GM12872 (cell line): ENCODE measurements around the gene NIN.

Source experiments
- TF ChIP-seq, protein P1 (sequence below): IDR thresholded peaks from 3 replicates; pipeline ENCODE4 v1.5.1; 2011; ENCODE audit warnings: low read depth, mild to moderate bottlenecking, low read length, moderate library complexity; ENCODE audit not compliant: insufficient read depth

The NIN gene

GRCh38 chr14:50830044-50830931, 674 bp downstream of the NIN start:
- TF ChIP-seq, protein P1, sequence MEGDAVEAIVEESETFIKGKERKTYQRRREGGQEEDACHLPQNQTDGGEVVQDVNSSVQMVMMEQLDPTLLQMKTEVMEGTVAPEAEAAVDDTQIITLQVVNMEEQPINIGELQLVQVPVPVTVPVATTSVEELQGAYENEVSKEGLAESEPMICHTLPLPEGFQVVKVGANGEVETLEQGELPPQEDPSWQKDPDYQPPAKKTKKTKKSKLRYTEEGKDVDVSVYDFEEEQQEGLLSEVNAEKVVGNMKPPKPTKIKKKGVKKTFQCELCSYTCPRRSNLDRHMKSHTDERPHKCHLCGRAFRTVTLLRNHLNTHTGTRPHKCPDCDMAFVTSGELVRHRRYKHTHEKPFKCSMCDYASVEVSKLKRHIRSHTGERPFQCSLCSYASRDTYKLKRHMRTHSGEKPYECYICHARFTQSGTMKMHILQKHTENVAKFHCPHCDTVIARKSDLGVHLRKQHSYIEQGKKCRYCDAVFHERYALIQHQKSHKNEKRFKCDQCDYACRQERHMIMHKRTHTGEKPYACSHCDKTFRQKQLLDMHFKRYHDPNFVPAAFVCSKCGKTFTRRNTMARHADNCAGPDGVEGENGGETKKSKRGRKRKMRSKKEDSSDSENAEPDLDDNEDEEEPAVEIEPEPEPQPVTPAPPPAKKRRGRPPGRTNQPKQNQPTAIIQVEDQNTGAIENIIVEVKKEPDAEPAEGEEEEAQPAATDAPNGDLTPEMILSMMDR: no peak

DNA sequence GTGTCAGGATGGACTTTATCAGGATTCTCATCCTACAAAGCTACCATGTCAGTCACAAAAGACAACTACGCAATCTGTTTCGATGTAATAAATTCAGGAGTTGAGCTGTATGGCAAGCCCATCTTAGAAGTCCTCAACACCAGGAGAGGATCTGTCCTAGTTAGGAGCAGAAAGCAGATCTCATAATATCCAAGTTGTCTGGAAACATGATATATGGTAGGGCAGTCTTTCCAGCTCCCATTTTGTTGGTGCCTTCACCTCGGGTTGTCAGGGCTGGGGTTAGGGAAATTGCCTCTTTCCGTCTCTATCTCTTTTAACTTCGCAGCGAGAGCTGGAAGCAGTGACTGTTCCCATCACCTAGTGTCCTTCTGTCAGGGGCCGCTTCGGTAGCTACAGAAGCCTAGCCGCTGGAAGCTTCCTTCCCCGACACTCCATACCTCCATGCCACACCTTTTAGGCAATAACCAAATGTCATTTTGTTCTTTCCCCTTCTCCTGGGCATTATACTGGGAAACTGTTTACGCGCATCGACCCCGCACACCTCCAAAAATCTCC, 1.4 kb downstream of the NIN start:
- TF ChIP-seq, protein P1: no peak

- TF ChIP-seq, protein P1: 0 out of 3 replicates have a peak, but pooled peaks have one; percentile 8
Measured at GRCh38 chr14:50828721-50829488, 2.1 kb downstream of the NIN start.

- TF ChIP-seq, protein P1: no peak
Measured at GRCh38 chr14:50826681-50827080, 4.3 kb downstream of the NIN start.

GRCh38 chr14:50825307-50825706, 5.7 kb downstream of the NIN start:
- TF ChIP-seq, protein P1: no peak

- TF ChIP-seq, protein P1: no peak
Measured at GRCh38 chr14:50823762-50824636, 7.0 kb downstream of the NIN start.
